ENCODE results near the gene RBBP5.

RBBP5 gene

DNA sequence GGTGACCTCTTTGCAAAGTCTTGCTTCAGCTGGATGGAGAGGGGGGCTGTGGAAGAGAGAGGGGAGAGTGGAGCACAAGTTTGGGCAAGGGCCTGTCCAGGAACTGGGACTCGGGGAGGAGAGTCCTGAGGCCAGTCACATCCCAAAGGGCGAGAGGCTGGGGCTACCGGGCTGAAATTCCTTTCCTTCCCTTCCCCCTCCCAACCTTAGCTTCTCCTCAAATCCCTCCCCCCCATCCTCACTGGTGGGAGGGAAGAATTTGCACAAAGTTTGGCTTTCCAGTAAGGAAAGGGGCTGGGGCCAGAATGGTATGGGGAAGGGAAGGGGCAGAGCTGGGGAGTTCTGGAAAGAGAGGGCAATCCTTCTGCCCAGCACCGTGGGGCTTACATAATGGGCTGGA is 77.9 kb downstream of the RBBP5 start:
- Histone ChIP-seq H2AK5ac (ENCODE audit: low read depth, low read length) (no peak overlapping the region), H3K14ac (ENCODE audit: low read length) (peak overlapping the region; percentile 40), H3K18ac (ENCODE audit: low read length) (peak overlapping the region; percentile 35), H4K8ac (ENCODE audit: low read depth, low read length) (no peak overlapping the region), H3K4me3 (ENCODE audit: low read length in 2 of 2) (no peak overlapping the region), H2BK12ac (ENCODE audit: low read length) (no peak overlapping the region), H3K23ac (ENCODE audit: low read depth, low read length, poor library complexity) (peak overlapping the region; percentile 8), H3K27ac (replicated peaks; ENCODE audit: low read length) (no peak overlapping the region), H3K9ac (ENCODE audit: low read depth, low read length, poor library complexity) (no peak overlapping the region), H2BK15ac (ENCODE audit: low read length) (peak overlapping the region; percentile 9), H2BK120ac (ENCODE audit: low read depth, low read length) (no peak overlapping the region), H3K4me1 (ENCODE audit: control insufficient read depth in 2 of 2, insufficient read depth in 1 of 2, low read depth in 1 of 2, low read length in 2 of 2) (peaks cover 0 to 20% of the 10 kb centered on the region in 2 donors), H3K4ac (ENCODE audit: low read length) (no peak overlapping the region), H3K36me3 (replicated peaks in 1 of 2; ENCODE audit: control insufficient read depth in 2 of 2, insufficient read depth in 2 of 2, low read length in 2 of 2) (no peaks in the 10 kb centered on the region), H4K91ac (ENCODE audit: low read depth, low read length, poor library complexity) (no peak overlapping the region), H2AFZ (ENCODE audit: low read length) (peak overlapping the region; percentile 71), H2BK5ac (ENCODE audit: low read length) (peak overlapping the region; percentile 67), H3K4me2 (ENCODE audit: insufficient read depth, low read length, poor library complexity, severe bottlenecking) (no peak overlapping the region), H3K27me3 (ENCODE audit: control insufficient read depth in 3 of 3, insufficient read depth in 3 of 3, low read depth in 1 of 3, low read length in 3 of 3) (peaks cover 0 to 99% (median 22%) of the 10 kb centered on the region in 3 experiments), H3K9me3 (replicated peaks in 1 of 2; ENCODE audit: control insufficient read depth in 2 of 2, insufficient read depth in 1 of 2, low read depth in 1 of 2, low read length in 2 of 2) (no peaks in the 10 kb centered on the region), H3K79me1 (ENCODE audit: low read depth, low read length) (no peaks in the 10 kb centered on the region)
- no CpG with 5 or more reads among the region's 4 CpGs for WGBS, 2 donors (ENCODE audit: extremely low coverage in 2 of 2, insufficient read length in 2 of 2, insufficient replicate concordance in 1 of 2)
- DNase-seq (ENCODE audit: low spot score), result no peak

DNA sequence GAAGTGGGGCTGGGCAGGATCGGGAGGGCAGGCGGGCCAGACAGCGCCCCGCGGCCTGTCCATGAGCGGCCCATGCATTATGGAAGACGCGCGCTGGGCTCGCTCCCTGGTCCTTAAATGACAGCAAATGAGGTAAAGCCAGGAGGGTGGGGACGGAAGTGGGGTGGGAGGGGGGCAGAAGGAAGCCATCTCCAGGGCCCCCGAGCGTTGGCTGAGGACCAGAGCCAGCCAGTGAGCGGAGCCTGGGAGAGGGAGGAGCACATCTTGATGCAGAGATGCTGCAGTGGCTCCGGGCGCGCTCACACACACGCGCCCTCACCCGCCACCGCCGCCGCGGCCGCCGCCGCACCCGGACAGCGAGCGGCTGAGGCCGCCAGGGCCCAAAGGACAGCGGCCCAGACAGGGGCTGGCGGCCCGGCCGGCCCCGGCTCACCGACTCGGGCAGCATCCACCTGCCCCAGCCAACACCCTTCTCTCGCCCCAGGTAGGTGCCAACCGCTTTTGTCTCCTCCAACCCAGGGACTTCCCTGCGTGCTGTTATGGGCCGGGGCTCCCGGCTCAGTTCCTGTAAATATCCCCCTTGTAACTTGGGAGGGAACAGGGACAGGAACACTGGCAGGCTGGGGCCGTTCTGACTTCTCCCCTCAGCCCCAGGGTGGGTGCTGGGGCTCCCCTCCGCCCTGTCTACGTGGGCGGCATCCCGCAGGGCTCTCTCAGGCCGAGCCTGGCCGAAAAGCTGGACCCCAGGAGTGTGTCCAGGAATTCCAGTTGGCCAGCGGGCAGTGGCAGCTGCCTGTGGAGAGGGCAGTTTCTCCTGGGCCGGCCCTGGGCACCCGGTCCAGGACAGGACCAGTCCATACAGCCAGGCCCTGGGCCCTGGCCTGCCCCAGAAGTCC is 78.6 kb downstream of the RBBP5 start, which contains the start of gene CNTN2:
CNTN2 (plus strand) TSS at position 302 of the 896 bp plus-strand sequence. CDS start 9,974 bp downstream, outside the sequence.
- Histone ChIP-seq H3K18ac (ENCODE audit: low read length) (peak within 1 kb of the TSS; percentile 76), H3K4ac (ENCODE audit: low read length) (no peak within 1 kb of the TSS), H3K4me3 (ENCODE audit: low read length in 2 of 2) (peak within 1 kb of the TSS in 1 of 2 donors; percentile 18), H3K23ac (ENCODE audit: low read depth, low read length, poor library complexity) (peak within 1 kb of the TSS; percentile 51), H2AFZ (ENCODE audit: low read length) (peak within 1 kb of the TSS; percentile 71), H3K9ac (ENCODE audit: low read depth, low read length, poor library complexity) (peak within 1 kb of the TSS; percentile 61), H3K4me2 (ENCODE audit: insufficient read depth, low read length, poor library complexity, severe bottlenecking) (peak within 1 kb of the TSS; percentile 58), H2AK5ac (ENCODE audit: low read depth, low read length) (peak within 1 kb of the TSS; percentile 65), H2BK5ac (ENCODE audit: low read length) (peak within 1 kb of the TSS; percentile 67), H3K36me3 (replicated peaks in 1 of 2; ENCODE audit: control insufficient read depth in 2 of 2, insufficient read depth in 2 of 2, low read length in 2 of 2) (no peaks in the 10 kb centered on the region), H4K8ac (ENCODE audit: low read depth, low read length) (no peak within 1 kb of the TSS), H3K9me3 (replicated peaks in 1 of 2; ENCODE audit: control insufficient read depth in 2 of 2, insufficient read depth in 1 of 2, low read depth in 1 of 2, low read length in 2 of 2) (no peaks in the 10 kb centered on the region), H3K27me3 (ENCODE audit: control insufficient read depth in 3 of 3, insufficient read depth in 3 of 3, low read depth in 1 of 3, low read length in 3 of 3) (peaks cover 0 to 98% (median 22%) of the 10 kb centered on the region in 3 experiments), H3K14ac (ENCODE audit: low read length) (peak within 1 kb of the TSS; percentile 66), H3K4me1 (ENCODE audit: control insufficient read depth in 2 of 2, insufficient read depth in 1 of 2, low read depth in 1 of 2, low read length in 2 of 2) (peaks cover 0 to 20% of the 10 kb centered on the region in 2 donors), H2BK15ac (ENCODE audit: low read length) (peak within 1 kb of the TSS; percentile 33), H4K91ac (ENCODE audit: low read depth, low read length, poor library complexity) (no peak within 1 kb of the TSS), H2BK12ac (ENCODE audit: low read length) (no peak within 1 kb of the TSS), H2BK120ac (ENCODE audit: low read depth, low read length) (peak within 1 kb of the TSS; percentile 57), H3K27ac (replicated peaks; ENCODE audit: low read length) (no peak within 1 kb of the TSS), H3K79me1 (ENCODE audit: low read depth, low read length) (no peaks in the 10 kb centered on the region)
- DNase-seq (ENCODE audit: low spot score), result no peak
- no CpG with 5 or more reads among the region's 53 CpGs for WGBS, 2 donors (ENCODE audit: extremely low coverage in 2 of 2, insufficient read length in 2 of 2, insufficient replicate concordance in 1 of 2)

DNA sequence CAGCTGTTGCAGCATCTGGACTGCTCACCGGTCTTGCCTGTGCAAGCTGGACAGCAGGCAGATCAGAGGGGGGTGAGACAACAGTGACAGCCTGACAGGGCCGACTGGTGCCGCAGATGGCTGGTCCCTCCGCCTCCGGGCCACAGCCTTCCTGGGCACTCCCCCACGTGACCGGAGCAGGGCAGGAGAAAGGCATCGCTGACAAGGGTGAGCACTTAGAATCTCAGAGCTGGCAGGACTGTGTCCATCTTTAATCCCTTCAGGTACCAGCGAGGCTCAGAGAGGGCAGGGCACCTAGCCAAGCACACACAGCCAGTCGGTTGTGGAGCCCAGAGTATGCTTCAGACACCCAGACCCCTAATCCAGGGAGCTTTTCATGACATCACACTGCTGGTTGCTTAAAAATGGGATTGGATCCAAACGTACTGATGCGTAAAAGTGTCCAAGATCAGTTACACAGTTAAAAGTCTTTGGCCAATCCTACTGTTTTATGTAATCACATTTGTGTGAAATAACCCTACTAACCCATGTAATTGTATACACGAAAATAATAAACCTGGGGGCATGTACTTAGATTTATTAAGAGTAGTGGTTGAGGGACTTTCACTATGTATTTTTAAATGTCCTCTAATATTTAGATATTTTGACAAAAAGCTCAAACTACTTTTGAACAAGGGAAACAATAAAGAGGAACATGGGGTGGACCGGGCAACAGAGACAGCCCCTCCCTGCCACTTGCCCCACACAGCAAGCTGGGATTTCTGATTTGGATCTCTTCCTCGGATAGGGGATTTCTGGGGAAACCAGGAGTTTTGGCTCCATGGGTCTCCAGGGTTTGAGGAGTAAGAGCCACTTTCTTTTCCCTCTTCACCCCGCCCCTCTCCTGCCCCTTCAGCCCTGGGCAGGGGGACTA is 79.5 kb downstream of the RBBP5 start:
- no peak overlapping the region for H2BK12ac ChIP-seq (ENCODE audit: low read length)
- peaks cover 0 to 20% of the 10 kb centered on the region in 2 donors for H3K4me1 ChIP-seq (ENCODE audit: control insufficient read depth in 2 of 2, insufficient read depth in 1 of 2, low read depth in 1 of 2, low read length in 2 of 2)
- H3K23ac ChIP-seq (ENCODE audit: low read depth, low read length, poor library complexity), result peak overlapping the region; percentile 31
- H3K4ac ChIP-seq (ENCODE audit: low read length), result no peak overlapping the region
- WGBS, 2 donors (ENCODE audit: extremely low coverage in 2 of 2, insufficient read length in 2 of 2, insufficient replicate concordance in 1 of 2), result no CpG with 5 or more reads among the region's 16 CpGs
- H3K9me3 ChIP-seq (replicated peaks in 1 of 2; ENCODE audit: control insufficient read depth in 2 of 2, insufficient read depth in 1 of 2, low read depth in 1 of 2, low read length in 2 of 2), result no peaks in the 10 kb centered on the region
- H3K4me3 ChIP-seq (ENCODE audit: low read length in 2 of 2), result no peak overlapping the region
- no peaks in the 10 kb centered on the region for H3K36me3 ChIP-seq (replicated peaks in 1 of 2; ENCODE audit: control insufficient read depth in 2 of 2, insufficient read depth in 2 of 2, low read length in 2 of 2)
- H2AK5ac ChIP-seq (ENCODE audit: low read depth, low read length), result peak overlapping the region; percentile 58
- H2AFZ ChIP-seq (ENCODE audit: low read length), result no peak overlapping the region
- H3K9ac ChIP-seq (ENCODE audit: low read depth, low read length, poor library complexity), result peak overlapping the region; percentile 46
- H3K4me2 ChIP-seq (ENCODE audit: insufficient read depth, low read length, poor library complexity, severe bottlenecking), result peak overlapping the region; percentile 58
- H3K79me1 ChIP-seq (ENCODE audit: low read depth, low read length), result no peaks in the 10 kb centered on the region
- no peak overlapping the region for H4K91ac ChIP-seq (ENCODE audit: low read depth, low read length, poor library complexity)
- H2BK5ac ChIP-seq (ENCODE audit: low read length), result no peak overlapping the region
- H3K14ac ChIP-seq (ENCODE audit: low read length), result peak overlapping the region; percentile 66
- peak overlapping the region; percentile 69 for H3K18ac ChIP-seq (ENCODE audit: low read length)
- H2BK120ac ChIP-seq (ENCODE audit: low read depth, low read length), result no peak overlapping the region
- H3K27me3 ChIP-seq (ENCODE audit: control insufficient read depth in 3 of 3, insufficient read depth in 3 of 3, low read depth in 1 of 3, low read length in 3 of 3), result peaks cover 0 to 90% (median 22%) of the 10 kb centered on the region in 3 experiments
- H3K27ac ChIP-seq (replicated peaks; ENCODE audit: low read length), result no peak overlapping the region
- peak overlapping the region; percentile 33 for H2BK15ac ChIP-seq (ENCODE audit: low read length)
- no peak for DNase-seq (ENCODE audit: low spot score)
- H4K8ac ChIP-seq (ENCODE audit: low read depth, low read length), result no peak overlapping the region

Data from neuronal stem cell (in vitro differentiated cells).